ENCODE results near the gene RFX1.

DNA sequence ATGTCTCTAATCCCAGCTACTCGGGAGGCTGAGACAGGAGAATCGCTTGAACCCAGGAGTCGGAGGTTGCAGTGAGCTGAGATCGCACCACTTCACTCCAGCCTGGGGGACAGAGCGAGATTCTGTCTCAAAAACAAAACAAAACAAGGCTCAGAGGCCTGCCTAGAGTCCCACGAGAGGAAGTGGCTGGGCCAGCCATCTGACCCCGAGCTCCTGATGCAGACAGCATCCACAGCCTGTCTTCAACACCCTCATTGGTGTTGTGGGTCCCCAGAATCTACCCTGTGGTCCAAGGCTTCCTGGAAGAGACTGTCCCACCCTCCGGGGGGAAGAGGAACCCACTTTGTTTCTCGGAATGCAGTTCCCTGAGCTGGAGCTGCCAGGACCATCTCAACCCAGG is 24.7 kb downstream of the RFX1 start:
- TF ChIP-seq EZH2 (conservative IDR thresholded peaks at IDR 0.05; ENCODE audit: low read depth, low read length) (no peak), NR2F2 (IDR thresholded peaks at IDR 0.05; ENCODE audit: borderline replicate concordance, low read depth) (no peak), TFDP1 (CRISPR knock-in tag; IDR thresholded peaks at IDR 0.05; ENCODE audit: borderline replicate concordance) (no peak), CHD2 (IDR thresholded peaks at IDR 0.05; ENCODE audit: low read depth, low read length) (no peak), HOXA7 (CRISPR knock-in tag; IDR thresholded peaks at IDR 0.05) (no peak), FOSL1 (CRISPR knock-in tag; IDR thresholded peaks at IDR 0.05; ENCODE audit: borderline replicate concordance) (no peak)
- TF ChIP-seq, protein P1, sequence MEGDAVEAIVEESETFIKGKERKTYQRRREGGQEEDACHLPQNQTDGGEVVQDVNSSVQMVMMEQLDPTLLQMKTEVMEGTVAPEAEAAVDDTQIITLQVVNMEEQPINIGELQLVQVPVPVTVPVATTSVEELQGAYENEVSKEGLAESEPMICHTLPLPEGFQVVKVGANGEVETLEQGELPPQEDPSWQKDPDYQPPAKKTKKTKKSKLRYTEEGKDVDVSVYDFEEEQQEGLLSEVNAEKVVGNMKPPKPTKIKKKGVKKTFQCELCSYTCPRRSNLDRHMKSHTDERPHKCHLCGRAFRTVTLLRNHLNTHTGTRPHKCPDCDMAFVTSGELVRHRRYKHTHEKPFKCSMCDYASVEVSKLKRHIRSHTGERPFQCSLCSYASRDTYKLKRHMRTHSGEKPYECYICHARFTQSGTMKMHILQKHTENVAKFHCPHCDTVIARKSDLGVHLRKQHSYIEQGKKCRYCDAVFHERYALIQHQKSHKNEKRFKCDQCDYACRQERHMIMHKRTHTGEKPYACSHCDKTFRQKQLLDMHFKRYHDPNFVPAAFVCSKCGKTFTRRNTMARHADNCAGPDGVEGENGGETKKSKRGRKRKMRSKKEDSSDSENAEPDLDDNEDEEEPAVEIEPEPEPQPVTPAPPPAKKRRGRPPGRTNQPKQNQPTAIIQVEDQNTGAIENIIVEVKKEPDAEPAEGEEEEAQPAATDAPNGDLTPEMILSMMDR (CRISPR knock-in tag; IDR thresholded peaks at IDR 0.05): no peak
- TF ChIP-seq, protein P2, sequence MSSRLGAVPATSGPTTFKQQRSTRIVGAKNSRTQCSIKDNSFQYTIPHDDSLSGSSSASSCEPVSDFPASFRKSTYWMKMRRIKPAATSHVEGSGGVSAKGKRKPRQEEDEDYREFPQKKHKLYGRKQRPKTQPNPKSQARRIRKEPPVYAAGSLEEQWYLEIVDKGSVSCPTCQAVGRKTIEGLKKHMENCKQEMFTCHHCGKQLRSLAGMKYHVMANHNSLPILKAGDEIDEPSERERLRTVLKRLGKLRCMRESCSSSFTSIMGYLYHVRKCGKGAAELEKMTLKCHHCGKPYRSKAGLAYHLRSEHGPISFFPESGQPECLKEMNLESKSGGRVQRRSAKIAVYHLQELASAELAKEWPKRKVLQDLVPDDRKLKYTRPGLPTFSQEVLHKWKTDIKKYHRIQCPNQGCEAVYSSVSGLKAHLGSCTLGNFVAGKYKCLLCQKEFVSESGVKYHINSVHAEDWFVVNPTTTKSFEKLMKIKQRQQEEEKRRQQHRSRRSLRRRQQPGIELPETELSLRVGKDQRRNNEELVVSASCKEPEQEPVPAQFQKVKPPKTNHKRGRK (CRISPR knock-in tag; IDR thresholded peaks at IDR 0.05): no peak
